HepG2 (cell line): Measurements from ENCODE around the gene TEDC1.

Source experiments
- BRD4 ChIP-seq: sonication (generic); formaldehyde crosslinking; IDR thresholded peaks from 2 replicates; pipeline ENCODE4 v1.4.0; 2020; ENCODE audit warnings: missing genetic modification reagents
- TAF1 ChIP-seq: sonication (generic); formaldehyde crosslinking; IDR thresholded peaks from 2 replicates; pipeline ENCODE4 v1.4.0; 2020; ENCODE audit warnings: missing genetic modification reagents

- TF ChIP-seq BRD4 (CRISPR knock-in tag) (no peak), TAF1 (no peak)
Observed at GRCh38 chr14:105448706-105449111, 42.3 kb upstream of the TEDC1 start.
